IMR-90 (cell line): ENCODE data around the gene GRB2. TPM values are rescaled to one million over a fixed set of nuclear protein-coding genes. Genes with fewer than 3 reads are reported as not detected.
"Not testable (repeated sequence)": the region's sequence is repeated elsewhere in the genome, so short reads cannot be mapped to it uniquely, and the experiment has no call there.

Experiments used
- ATAC-seq: fragments of 200-7000 bp; cut with Tn5 transposase; 2 replicates; pipeline ENCODE4 v1.9.1; 2020; ENCODE audit warnings: low read depth, mild to moderate bottlenecking, moderate library complexity
- BruUV-seq: library from RNA; stranded (reverse); fragments of 400-500 nt; replicated peaks from 2 replicates; lab custom pipeline; 2021; lab: Mats Ljungman, UMichigan
- CTCF ChIA-PET: fragments of 300-600 bp; formaldehyde crosslinking; extraction: SDS; loops from one replicate; lab custom pipeline; 2021; ENCODE audit warnings: antibody characterized with exemption; lab: Yijun Ruan, JAX
- POLR2A ChIA-PET: fragments of 300-600 bp; sonication (Branson Sonifier 250); formaldehyde crosslinking; loops from one replicate; lab custom pipeline; 2022; ENCODE audit warnings: antibody characterized with exemption; ENCODE audit not compliant: unreplicated experiment; lab: Charles Lee
- DNase-seq: peaks from one replicate; pipeline ENCODE4 v3.0.0; 2013
- H2AFZ ChIP-seq: replicated peaks from 2 replicates; pipeline ENCODE3; 2013; ENCODE audit warnings: low read length, mild to moderate bottlenecking; ENCODE audit not compliant: poor library complexity
- H2AK5ac ChIP-seq: 2 replicates; pipeline ENCODE4 v1.6.1; 2013; ENCODE audit warnings: low read depth, low read length, inconsistent platforms
- H2AK9ac ChIP-seq: replicated peaks from 2 replicates; pipeline ENCODE3; 2013; ENCODE audit warnings: mild to moderate bottlenecking, low read depth, low read length, moderate library complexity; ENCODE audit not compliant: poor library complexity
- H2BK120ac ChIP-seq: 2 replicates; pipeline ENCODE4 v1.6.1; 2013; ENCODE audit warnings: low read depth, low read length, inconsistent platforms
- H2BK15ac ChIP-seq: 3 replicates; pipeline ENCODE4 v1.6.1; 2013; ENCODE audit warnings: low read depth, low read length, inconsistent platforms
- H2BK20ac ChIP-seq: 2 replicates; pipeline ENCODE4 v1.6.1; 2013; ENCODE audit warnings: low read depth, mild to moderate bottlenecking, inconsistent platforms, low read length, moderate library complexity
- H2BK5ac ChIP-seq: 2 replicates; pipeline ENCODE4 v1.6.1; 2013; ENCODE audit warnings: mild to moderate bottlenecking, low read depth, low read length, inconsistent platforms; ENCODE audit not compliant: poor library complexity, severe bottlenecking
- H3K14ac ChIP-seq: replicated peaks from 2 replicates; pipeline ENCODE4 v1.6.1; 2013; ENCODE audit warnings: low read depth, low read length, inconsistent platforms
- H3K18ac ChIP-seq: 2 replicates; pipeline ENCODE4 v1.6.1; 2013; ENCODE audit warnings: low read depth, low read length, control low read depth
- H3K23ac ChIP-seq: 2 replicates; pipeline ENCODE4 v1.6.1; 2013; ENCODE audit warnings: low read depth, low read length, inconsistent platforms
- H3K27ac ChIP-seq: 2 replicates; pipeline ENCODE4 v1.5.1; 2013; ENCODE audit warnings: mild to moderate bottlenecking, control low read depth, low read length; ENCODE audit not compliant: insufficient read depth
- H3K27me3 ChIP-seq: 2 replicates; pipeline ENCODE4 v1.6.1; 2013; ENCODE audit warnings: low read length; ENCODE audit not compliant: control insufficient read depth, insufficient read depth
- H3K36me3 ChIP-seq: 2 replicates; pipeline ENCODE4 v1.6.1; 2013; ENCODE audit warnings: low read length, mixed read lengths; ENCODE audit not compliant: control insufficient read depth, insufficient read depth
- H3K4ac ChIP-seq: 2 replicates; pipeline ENCODE4 v1.6.1; 2013; ENCODE audit warnings: low read depth, low read length, inconsistent platforms
- H3K4me1 ChIP-seq: 2 replicates; pipeline ENCODE4 v1.6.1; 2013; ENCODE audit warnings: low read length, mixed read lengths; ENCODE audit not compliant: control insufficient read depth, insufficient read depth
- H3K4me2 ChIP-seq: 2 replicates; pipeline ENCODE4 v1.6.1; 2013; ENCODE audit warnings: low read depth, mild to moderate bottlenecking, control low read depth, low read length, moderate library complexity
- H3K4me3 ChIP-seq: 2 replicates; pipeline ENCODE4 v1.5.1; 2013; ENCODE audit warnings: low read depth, mild to moderate bottlenecking, control low read depth, low read length, moderate library complexity; ENCODE audit not compliant: insufficient read depth
- H3K56ac ChIP-seq: 2 replicates; pipeline ENCODE4 v1.6.1; 2013; ENCODE audit warnings: low read length, inconsistent platforms; ENCODE audit not compliant: insufficient read depth; ENCODE audit errors: extremely low read depth
- H3K79me1 ChIP-seq, 2 experiments: 2 replicates each; pipeline ENCODE4 v1.6.1; 2013; ENCODE audit warnings: low read length in 2 of 2, inconsistent platforms in 1 of 2, low read depth in 1 of 2
- H3K9ac ChIP-seq: 2 replicates; pipeline ENCODE4 v1.6.1; 2013; ENCODE audit warnings: low read depth, low read length, control low read depth
- H3K9me1 ChIP-seq: 2 replicates; pipeline ENCODE4 v1.6.1; 2013; ENCODE audit warnings: low read length, inconsistent platforms; ENCODE audit not compliant: insufficient read depth
- H3K9me3 ChIP-seq: 2 replicates; pipeline ENCODE4 v1.6.1; 2013; ENCODE audit warnings: low read length; ENCODE audit not compliant: control insufficient read depth, insufficient read depth
- H4K20me1 ChIP-seq: 2 replicates; pipeline ENCODE4 v1.6.1; 2013; ENCODE audit warnings: low read length, inconsistent platforms; ENCODE audit not compliant: insufficient read depth
- H4K5ac ChIP-seq: 2 replicates; pipeline ENCODE4 v1.6.1; 2013; ENCODE audit warnings: mild to moderate bottlenecking, low read depth, low read length, control low read depth
- H4K8ac ChIP-seq, 2 experiments: 2 replicates each; pipeline ENCODE4 v1.6.1; 2013; ENCODE audit warnings: low read depth in 2 of 2, low read length in 2 of 2, control low read depth in 1 of 2, inconsistent platforms in 1 of 2
- H4K91ac ChIP-seq: 2 replicates; pipeline ENCODE4 v1.6.1; 2013; ENCODE audit warnings: low read depth, low read length, inconsistent platforms; ENCODE audit not compliant: insufficient read depth
- BHLHE40 ChIP-seq: fragments of 150-350 bp; IDR thresholded peaks from 2 replicates; pipeline ENCODE4 v1.6.1; 2016; ENCODE audit warnings: mild to moderate bottlenecking, low read depth, low read length
- MXI1 ChIP-seq: IDR thresholded peaks from 2 replicates; pipeline ENCODE4 v1.6.1; 2012; ENCODE audit warnings: low read depth, mild to moderate bottlenecking, low read length, moderate library complexity, borderline replicate concordance
- WGBS, 2 experiments: methylation state at CpG; one replicate each; pipeline versions ENCODE4 v1.1.5 to v1.1.7; 2013; ENCODE audit warnings: missing lambda C conversion rate in 2 of 2; ENCODE audit not compliant: insufficient read length in 1 of 2; ENCODE audit errors: extremely low coverage in 2 of 2; 5-methylcytosine and 5-hydroxymethylcytosine counted together
- dilution Hi-C: fragments of 300-500 bp; cut with HindIII; formaldehyde crosslinking; loops from one replicate; pipeline ENCODE4 v1.14.3; 2018; ENCODE audit warnings: low sequenced_read_pairs; ENCODE audit not compliant: unreplicated experiment
- in situ Hi-C: fragments of 300-500 bp; cut with MboI; formaldehyde crosslinking; loops from 3 replicates; pipeline ENCODE4 v1.14.3; 2019; ENCODE audit warnings: low sequenced_read_pairs, inconsistent platforms, mixed read lengths
- intact Hi-C: fragments of 100-400 bp; cut with micrococcal nuclease; formaldehyde crosslinking; loops from 2 replicates; pipeline ENCODE4 v1.10.0; 2022
- polyA plus RNA-seq, 3 experiments: library from polyadenylated mRNA; depleted of rRNA; stranded (reverse); fragments of >200 nt; gene quantifications; 2 replicates each; pipeline ENCODE4 v1.2.3, GENCODE V29; 2012; ENCODE audit warnings: low replicate concordance in 1 of 3
- total RNA-seq: library from RNA; depleted of rRNA; stranded (reverse); fragments of >200 nt; gene quantifications from 2 replicates; pipeline ENCODE4 v1.2.3, GENCODE V29; 2012

Gene GRB2
- total and polyA plus RNA-seq, 2 of the 4 experiments (the other 2 are of a cell fraction) = 49.3 to 62.1 TPM

DNA sequence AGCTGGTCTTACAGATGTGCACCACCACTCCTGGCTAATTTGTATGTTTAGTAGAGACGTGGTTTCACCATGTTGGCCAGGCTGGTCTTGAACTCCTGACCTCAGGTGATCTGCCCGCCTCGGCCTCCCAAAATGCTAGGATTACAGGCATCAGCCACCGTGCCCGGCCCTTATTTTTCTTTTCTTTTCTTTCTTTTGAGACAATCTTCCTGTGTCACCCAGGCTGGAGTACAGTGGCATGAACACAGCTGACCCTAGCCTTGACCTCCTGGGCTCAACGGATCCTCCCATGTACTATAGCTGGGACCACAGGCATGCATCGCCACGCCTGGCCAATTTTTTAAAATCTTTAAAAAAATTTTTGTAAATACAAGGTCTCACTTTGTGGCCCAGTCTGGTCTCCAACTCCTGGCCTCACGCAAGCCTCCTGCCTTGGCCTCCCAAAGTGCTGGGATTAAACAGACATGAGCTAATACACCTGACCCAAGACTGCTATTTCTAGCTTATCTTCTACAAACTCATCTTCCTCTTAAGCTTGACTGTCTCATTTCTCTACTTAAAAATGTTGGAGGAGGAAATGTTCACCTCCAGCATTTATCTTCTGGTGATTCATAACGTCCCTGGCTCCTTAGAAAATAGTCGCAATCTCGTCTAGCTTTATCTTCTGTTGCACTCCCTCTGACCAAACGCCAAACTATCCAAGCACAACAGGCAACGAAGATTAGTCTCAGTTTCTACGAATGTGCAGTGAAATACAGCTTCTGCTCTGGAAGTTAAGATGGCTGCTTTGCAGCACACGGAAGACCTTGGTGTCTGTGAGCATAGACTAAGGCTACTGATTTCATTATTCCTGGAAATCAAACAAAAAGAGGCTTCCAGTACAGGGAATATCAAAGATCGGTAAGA, 42.7 kb upstream of the GRB2 start (continued):
- TF ChIP-seq BHLHE40 (no peak), MXI1 (no peak)

GRCh38 chr17:75445896-75446295, 40.4 kb upstream of the GRB2 start:
- DNase-seq, H3K36me3 ChIP-seq, H2BK15ac ChIP-seq, H3K56ac ChIP-seq, H2BK120ac ChIP-seq, H3K4me3 ChIP-seq, POLR2A ChIA-PET, H3K9me1 ChIP-seq, ATAC-seq, H2AK9ac ChIP-seq, intact Hi-C loops, H3K9ac ChIP-seq, H2AFZ ChIP-seq, H3K14ac ChIP-seq, dilution Hi-C loops, H4K91ac ChIP-seq, H3K18ac ChIP-seq, H2BK5ac ChIP-seq, H3K4me1 ChIP-seq, H3K9me3 ChIP-seq, H3K27me3 ChIP-seq, H3K27ac ChIP-seq, H3K4me2 ChIP-seq, CTCF ChIA-PET, H4K8ac ChIP-seq, BruUV-seq, H3K79me1 ChIP-seq, H4K20me1 ChIP-seq, in situ Hi-C loops, H4K5ac ChIP-seq, H2BK20ac ChIP-seq, H3K23ac ChIP-seq: not testable (repeated sequence)
- H3K4ac ChIP-seq = 0 out of 2 replicates have a peak overlapping the region, but pooled peaks have one; percentile 72
- no CpG with 5 or more reads among the region's 6 CpGs for WGBS, 2 experiments
- peak overlapping the region; percentile 56; the same call in 1 of the 2 replicates for H2AK5ac ChIP-seq
